Glutamatergic neuron (in vitro differentiated cells): ENCODE measurements around the gene NR4A1. TPM values are rescaled to one million over a fixed set of nuclear protein-coding genes. Genes with fewer than 3 reads are reported as not detected.

Experiments
- DNase-seq: peaks from one replicate; pipeline ENCODE4 v3.0.0; 2022
- H3K27ac Mint-ChIP-seq: one replicate; pipeline ENCODE4 v1.8.0; 2020; ENCODE audit warnings: mild to moderate bottlenecking, mixed read lengths, inconsistent platforms; ENCODE audit not compliant: unreplicated experiment
- H3K27me3 Mint-ChIP-seq: one replicate; pipeline ENCODE4 v1.8.0; 2020; ENCODE audit warnings: mild to moderate bottlenecking, moderate library complexity, mixed read lengths, inconsistent platforms; ENCODE audit not compliant: unreplicated experiment
- H3K36me3 Mint-ChIP-seq: one replicate; pipeline ENCODE4 v1.8.0; 2020; ENCODE audit warnings: mild to moderate bottlenecking, mixed read lengths, inconsistent platforms; ENCODE audit not compliant: unreplicated experiment
- H3K4me1 Mint-ChIP-seq: one replicate; pipeline ENCODE4 v1.8.0; 2020; ENCODE audit warnings: mild to moderate bottlenecking, low read depth, mixed read lengths, inconsistent platforms; ENCODE audit not compliant: unreplicated experiment
- H3K4me3 Mint-ChIP-seq: one replicate; pipeline ENCODE4 v1.8.0; 2020; ENCODE audit warnings: mild to moderate bottlenecking, mixed read lengths, inconsistent platforms; ENCODE audit not compliant: unreplicated experiment
- H3K9me3 Mint-ChIP-seq: one replicate; pipeline ENCODE4 v1.8.0; 2020; ENCODE audit warnings: mild to moderate bottlenecking, moderate library complexity, mixed read lengths, inconsistent platforms; ENCODE audit not compliant: unreplicated experiment
- total RNA-seq: library from RNA; stranded (reverse); fragmentation: NEBNext Ultra II Directional; extraction: Animal tissue kit (Norgen Biotek cat#: 25700); gene quantifications from one replicate; pipeline ENCODE4 v1.2.1, GENCODE V29; 2021; ENCODE audit not compliant: unreplicated experiment
- TF ChIP-seq, protein P1 (sequence below): fragments of 200-600 bp; sonication (generic); IDR thresholded peaks from one replicate; pipeline ENCODE4 v1.5.0; 2021; ENCODE audit not compliant: partially characterized antibody, unreplicated experiment

NR4A1 gene
- total RNA-seq, 1 donor from 2014 or later, result 8.5 TPM

DNA sequence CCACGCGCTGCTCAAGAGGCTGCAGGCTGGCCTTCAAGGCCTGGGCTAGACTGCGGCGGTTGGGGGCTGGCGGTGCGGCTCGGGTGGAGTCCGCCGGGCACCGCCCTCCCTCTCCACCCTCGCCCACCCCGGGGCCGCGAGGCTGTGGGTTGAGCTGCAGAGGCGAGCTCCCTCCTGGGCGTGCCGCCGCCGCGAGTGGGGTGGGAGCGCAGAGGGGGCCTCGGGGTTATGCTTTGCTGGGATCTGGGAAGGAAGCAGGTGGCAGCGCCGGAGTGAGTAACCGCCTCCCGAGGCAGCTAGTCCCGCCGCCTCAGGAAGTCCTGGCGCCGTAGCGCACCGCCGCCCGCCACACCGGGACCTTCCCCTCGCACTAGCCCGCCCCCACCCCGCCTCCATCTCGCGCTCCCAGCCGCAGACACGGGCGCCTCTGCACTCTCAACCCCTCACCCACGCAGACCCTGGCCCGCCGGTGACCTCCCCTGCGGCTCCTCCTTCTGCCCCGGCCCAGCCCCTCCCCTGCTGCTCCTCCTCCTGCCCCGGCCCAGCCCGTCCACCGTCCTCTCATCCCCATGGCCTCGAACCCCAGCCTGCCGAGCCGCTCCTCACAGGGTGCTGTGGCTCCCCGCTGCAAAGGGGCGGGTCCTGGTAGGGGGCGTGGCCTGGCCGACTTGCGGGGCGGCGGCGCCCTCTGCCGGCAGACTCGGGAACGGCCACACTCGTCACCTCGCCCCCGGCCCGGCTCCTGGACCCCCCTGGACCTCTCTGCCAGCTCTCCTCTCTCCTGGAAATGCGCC lies 27.9 kb upstream of the NR4A1 start:
- Mint-ChIP-seq H3K27me3 (peaks cover 15% of the 10 kb centered on the region), H3K9me3 (peaks cover 15% of the 10 kb centered on the region), H3K4me3 (peak overlapping the region; percentile 75), H3K4me1 (peaks cover 21% of the 10 kb centered on the region), H3K36me3 (no peaks in the 10 kb centered on the region), H3K27ac (no peak overlapping the region)
- peak; percentile 92 for DNase-seq
- TF ChIP-seq, protein P1, sequence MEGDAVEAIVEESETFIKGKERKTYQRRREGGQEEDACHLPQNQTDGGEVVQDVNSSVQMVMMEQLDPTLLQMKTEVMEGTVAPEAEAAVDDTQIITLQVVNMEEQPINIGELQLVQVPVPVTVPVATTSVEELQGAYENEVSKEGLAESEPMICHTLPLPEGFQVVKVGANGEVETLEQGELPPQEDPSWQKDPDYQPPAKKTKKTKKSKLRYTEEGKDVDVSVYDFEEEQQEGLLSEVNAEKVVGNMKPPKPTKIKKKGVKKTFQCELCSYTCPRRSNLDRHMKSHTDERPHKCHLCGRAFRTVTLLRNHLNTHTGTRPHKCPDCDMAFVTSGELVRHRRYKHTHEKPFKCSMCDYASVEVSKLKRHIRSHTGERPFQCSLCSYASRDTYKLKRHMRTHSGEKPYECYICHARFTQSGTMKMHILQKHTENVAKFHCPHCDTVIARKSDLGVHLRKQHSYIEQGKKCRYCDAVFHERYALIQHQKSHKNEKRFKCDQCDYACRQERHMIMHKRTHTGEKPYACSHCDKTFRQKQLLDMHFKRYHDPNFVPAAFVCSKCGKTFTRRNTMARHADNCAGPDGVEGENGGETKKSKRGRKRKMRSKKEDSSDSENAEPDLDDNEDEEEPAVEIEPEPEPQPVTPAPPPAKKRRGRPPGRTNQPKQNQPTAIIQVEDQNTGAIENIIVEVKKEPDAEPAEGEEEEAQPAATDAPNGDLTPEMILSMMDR, result peak; percentile 95

DNA sequence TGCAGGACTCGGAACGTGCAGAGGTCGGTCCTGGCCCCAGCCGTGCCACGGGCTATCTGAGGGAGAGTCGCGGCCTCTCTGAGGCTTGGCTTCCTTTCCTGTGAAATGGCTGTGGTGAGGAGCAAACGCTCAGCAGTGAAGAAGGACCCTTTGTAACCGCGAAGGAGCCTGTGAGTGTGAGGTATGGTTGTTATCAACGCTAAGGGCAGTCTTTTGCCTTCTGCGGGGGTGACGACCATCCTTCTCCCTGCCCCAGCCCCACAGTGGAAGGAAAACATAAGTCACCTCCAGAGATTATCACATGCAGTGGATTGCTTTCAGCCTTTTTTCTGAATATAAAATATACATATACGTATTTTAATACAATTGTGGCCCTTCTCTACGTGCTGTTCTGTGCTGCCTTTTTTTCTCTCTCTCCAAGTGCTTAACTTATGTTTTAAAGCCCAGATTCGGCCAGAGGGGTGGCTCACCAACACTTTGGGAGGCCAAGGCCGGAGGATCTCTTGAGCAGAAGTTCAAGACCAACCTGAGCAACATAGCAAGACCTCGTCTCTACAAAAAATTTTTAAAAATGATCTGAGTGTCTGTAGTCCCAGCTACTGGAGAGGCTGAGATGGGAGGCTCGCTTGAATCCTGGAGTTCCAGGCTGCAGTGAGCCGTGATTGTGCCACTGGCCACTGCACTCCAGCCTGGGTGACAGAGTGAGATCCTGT lies 27.1 kb upstream of the NR4A1 start:
- H3K36me3 Mint-ChIP-seq, result no peaks in the 10 kb centered on the region

DNA sequence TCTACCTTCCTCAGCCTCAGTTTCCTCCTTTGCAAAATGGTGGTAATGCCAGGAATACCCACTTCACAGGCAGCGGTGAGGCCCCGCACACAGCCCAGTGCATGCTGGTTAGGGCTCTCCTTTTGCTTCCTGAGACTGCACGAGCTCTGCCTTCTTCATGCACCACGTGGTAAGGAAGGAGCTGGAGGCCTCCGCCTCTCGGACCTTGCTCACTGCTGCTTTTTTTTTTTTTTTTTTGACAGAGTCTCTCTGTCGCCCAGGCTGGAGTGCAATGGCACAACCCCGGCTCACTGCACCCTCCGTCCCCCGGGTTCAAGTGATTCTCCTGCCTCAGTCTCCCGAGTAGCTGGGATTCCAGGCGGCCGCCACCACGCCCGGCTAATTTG lies 26.4 kb upstream of the NR4A1 start:
- TF ChIP-seq, protein P1, result no peak

More for the DNA sequence above, 27.1 kb upstream of the NR4A1 start:
- DNase-seq, result no peak
- Mint-ChIP-seq H3K27me3 (peaks cover 12% of the 10 kb centered on the region), H3K27ac (no peak overlapping the region), H3K9me3 (peaks cover 15% of the 10 kb centered on the region), H3K4me3 (peak overlapping the region; percentile 76), H3K4me1 (peaks cover 19% of the 10 kb centered on the region)
- TF ChIP-seq, protein P1, result peak; percentile 67

DNA sequence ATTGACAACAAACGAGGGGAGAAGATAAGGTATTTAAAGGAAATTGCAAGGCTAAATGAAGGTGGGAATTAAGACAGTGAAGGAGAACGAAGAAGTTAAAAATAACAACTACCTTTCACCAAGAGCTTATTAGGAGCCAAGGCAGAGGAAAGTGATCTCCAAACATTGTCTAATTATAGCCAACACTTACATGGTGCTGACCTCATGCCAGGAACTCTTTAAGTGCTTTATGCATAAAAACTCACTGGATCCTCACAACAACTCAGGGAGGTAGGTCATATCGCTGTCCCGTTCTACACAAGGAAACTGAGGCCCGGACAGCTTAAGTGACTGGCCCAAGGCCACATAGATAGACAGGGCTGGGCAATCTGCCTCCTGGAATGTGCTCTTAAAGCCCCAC lies 25.0 kb upstream of the NR4A1 start:
- TF ChIP-seq, protein P1, result no peak
- Mint-ChIP-seq H3K4me3 (peak overlapping the region; percentile 81), H3K9me3 (peaks cover 11% of the 10 kb centered on the region), H3K36me3 (no peaks in the 10 kb centered on the region), H3K27ac (no peak overlapping the region), H3K4me1 (peaks cover 20% of the 10 kb centered on the region), H3K27me3 (peaks cover 7% of the 10 kb centered on the region)
- no peak for DNase-seq

More for the DNA sequence above, 26.4 kb upstream of the NR4A1 start:
- peaks cover 15% of the 10 kb centered on the region for H3K9me3 Mint-ChIP-seq
- H3K4me1 Mint-ChIP-seq, result peaks cover 25% of the 10 kb centered on the region
- no peak overlapping the region for H3K4me3 Mint-ChIP-seq
- no peak for DNase-seq
- no peak overlapping the region for H3K27ac Mint-ChIP-seq
- no peaks in the 10 kb centered on the region for H3K36me3 Mint-ChIP-seq
- peaks cover 12% of the 10 kb centered on the region for H3K27me3 Mint-ChIP-seq
